ENCODE results near the gene HIRA. TPM values are rescaled to one million over a fixed set of nuclear protein-coding genes. Genes with fewer than 3 reads are reported as not detected.

HIRA gene
- total RNA-seq, 2 donors from 2014 or later, result 15.3 to 21.8 TPM

DNA sequence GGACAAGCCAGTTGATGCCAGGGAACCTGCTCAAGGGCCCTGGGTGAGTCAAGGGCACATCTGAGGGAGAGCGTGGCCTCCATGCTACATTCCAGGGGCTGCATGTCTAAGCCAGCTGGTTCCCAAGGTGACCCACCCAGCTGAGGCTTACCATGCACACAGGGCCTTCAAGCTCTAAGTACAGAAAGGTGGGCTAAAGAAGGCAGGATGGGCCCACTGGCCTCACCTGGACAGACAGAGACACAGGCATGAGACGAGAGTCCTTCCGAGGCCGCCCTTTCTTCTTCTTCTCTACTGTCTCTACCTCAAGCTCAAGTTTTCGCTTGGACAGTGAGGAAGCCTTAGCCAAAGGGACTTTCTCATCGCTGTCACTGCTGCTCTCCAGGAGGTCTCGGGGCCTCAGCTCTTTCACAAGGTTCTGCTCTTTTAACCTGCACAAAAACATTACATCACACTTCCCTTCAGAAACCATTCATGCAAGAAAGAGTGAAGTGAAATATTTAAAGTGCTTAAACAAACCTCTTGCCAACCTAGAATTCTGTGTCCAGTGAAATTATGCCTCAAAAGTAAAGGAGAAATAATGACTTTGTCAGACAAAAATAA lies 69.9 kb downstream of the HIRA start:
- Histone ChIP-seq H3K27ac (no peak overlapping the region), H3K4me1 (replicated peaks) (no peaks in the 10 kb centered on the region), H3K4me3 (no peak overlapping the region), H3K9me3 (no peaks in the 10 kb centered on the region), H3K27me3 (replicated peaks; ENCODE audit: insufficient read depth) (no peaks in the 10 kb centered on the region), H3K36me3 (peaks cover 0 to 4% of the 10 kb centered on the region in 2 donors)
- WGBS, result 90% methylated on average over 7 of the region's 7 CpGs
- intact Hi-C loops (cut with DNase I), result no loop called here
- DNase-seq (ENCODE audit: low spot score), result no peak
- no peak for TF ChIP-seq POLR2AphosphoS5 (IDR thresholded peaks at IDR 0.05)
- TF ChIP-seq POLR2A (IDR thresholded peaks at IDR 0.05), result no peak
- TF ChIP-seq, protein P1, sequence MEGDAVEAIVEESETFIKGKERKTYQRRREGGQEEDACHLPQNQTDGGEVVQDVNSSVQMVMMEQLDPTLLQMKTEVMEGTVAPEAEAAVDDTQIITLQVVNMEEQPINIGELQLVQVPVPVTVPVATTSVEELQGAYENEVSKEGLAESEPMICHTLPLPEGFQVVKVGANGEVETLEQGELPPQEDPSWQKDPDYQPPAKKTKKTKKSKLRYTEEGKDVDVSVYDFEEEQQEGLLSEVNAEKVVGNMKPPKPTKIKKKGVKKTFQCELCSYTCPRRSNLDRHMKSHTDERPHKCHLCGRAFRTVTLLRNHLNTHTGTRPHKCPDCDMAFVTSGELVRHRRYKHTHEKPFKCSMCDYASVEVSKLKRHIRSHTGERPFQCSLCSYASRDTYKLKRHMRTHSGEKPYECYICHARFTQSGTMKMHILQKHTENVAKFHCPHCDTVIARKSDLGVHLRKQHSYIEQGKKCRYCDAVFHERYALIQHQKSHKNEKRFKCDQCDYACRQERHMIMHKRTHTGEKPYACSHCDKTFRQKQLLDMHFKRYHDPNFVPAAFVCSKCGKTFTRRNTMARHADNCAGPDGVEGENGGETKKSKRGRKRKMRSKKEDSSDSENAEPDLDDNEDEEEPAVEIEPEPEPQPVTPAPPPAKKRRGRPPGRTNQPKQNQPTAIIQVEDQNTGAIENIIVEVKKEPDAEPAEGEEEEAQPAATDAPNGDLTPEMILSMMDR (IDR thresholded peaks at IDR 0.05), result no peak

DNA sequence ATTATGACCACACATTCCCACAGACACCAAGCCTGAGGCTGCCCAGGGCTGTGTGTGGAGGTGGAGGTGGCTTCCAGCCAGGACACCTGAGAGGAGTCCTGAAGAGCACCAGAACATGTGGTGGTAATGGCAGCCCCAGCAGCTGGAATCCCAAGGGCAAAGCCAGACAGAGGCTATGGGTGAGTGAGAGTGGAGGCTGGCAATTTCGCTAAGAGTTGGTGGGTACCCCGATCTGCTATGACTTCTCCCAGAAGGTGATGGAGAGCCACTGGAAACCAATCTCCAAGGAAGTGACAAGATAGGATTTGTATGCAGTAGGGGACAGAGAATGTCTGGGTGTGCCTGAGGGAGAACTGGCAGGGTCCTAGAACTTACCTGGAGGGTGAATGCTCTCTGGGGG lies 70.7 kb downstream of the HIRA start:
- Histone ChIP-seq H3K4me1 (replicated peaks) (no peaks in the 10 kb centered on the region), H3K4me3 (no peak overlapping the region), H3K27me3 (replicated peaks; ENCODE audit: insufficient read depth) (no peaks in the 10 kb centered on the region), H3K27ac (no peak overlapping the region), H3K9me3 (no peaks in the 10 kb centered on the region), H3K36me3 (peaks cover 0 to 4% of the 10 kb centered on the region in 2 donors)
- no peak for DNase-seq (ENCODE audit: low spot score)
- intact Hi-C loops (cut with DNase I), result no loop called here
- 100% methylated on average over 2 of the region's 2 CpGs for WGBS
- TF ChIP-seq, protein P1 (IDR thresholded peaks at IDR 0.05), result no peak

DNA sequence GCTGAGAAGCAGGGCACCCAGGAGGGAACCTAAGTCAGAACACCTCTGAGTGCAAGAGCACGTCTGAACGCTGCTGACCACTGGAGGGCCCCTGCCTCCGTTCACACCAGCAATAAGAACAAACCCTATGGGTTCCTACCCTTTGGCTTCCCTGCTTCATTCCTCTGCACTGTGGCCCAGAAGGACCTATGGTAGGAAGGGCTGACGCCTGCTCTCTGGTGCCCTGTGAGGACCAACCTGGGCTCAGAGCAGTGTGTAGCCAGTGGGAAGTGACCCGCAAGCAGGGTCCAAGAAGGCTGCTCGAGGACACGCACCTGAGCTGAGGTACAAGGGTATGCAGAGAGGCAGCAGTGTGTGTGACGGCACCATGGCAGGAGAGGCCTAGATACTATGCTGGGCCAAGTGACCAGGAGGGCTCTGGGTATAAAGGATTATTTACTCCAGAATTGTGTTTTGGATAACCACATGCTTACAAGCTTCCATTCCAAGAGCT lies 71.2 kb downstream of the HIRA start:
- no peak overlapping the region for H3K27ac ChIP-seq
- no peak overlapping the region for H3K4me3 ChIP-seq
- no peaks in the 10 kb centered on the region for H3K9me3 ChIP-seq
- H3K36me3 ChIP-seq, result peaks cover 0 to 4% of the 10 kb centered on the region in 2 donors
- no peaks in the 10 kb centered on the region for H3K27me3 ChIP-seq (replicated peaks; ENCODE audit: insufficient read depth)
- H3K4me1 ChIP-seq (replicated peaks), result no peaks in the 10 kb centered on the region
- intact Hi-C loops (cut with DNase I), result no loop called here
- WGBS, result 91% methylated on average over 8 of the region's 8 CpGs
- no peak for DNase-seq (ENCODE audit: low spot score)
- TF ChIP-seq POLR2AphosphoS5 (IDR thresholded peaks at IDR 0.05), result no peak
- TF ChIP-seq POLR2A (IDR thresholded peaks at IDR 0.05), result no peak
- TF ChIP-seq, protein P1 (IDR thresholded peaks at IDR 0.05), result no peak

DNA sequence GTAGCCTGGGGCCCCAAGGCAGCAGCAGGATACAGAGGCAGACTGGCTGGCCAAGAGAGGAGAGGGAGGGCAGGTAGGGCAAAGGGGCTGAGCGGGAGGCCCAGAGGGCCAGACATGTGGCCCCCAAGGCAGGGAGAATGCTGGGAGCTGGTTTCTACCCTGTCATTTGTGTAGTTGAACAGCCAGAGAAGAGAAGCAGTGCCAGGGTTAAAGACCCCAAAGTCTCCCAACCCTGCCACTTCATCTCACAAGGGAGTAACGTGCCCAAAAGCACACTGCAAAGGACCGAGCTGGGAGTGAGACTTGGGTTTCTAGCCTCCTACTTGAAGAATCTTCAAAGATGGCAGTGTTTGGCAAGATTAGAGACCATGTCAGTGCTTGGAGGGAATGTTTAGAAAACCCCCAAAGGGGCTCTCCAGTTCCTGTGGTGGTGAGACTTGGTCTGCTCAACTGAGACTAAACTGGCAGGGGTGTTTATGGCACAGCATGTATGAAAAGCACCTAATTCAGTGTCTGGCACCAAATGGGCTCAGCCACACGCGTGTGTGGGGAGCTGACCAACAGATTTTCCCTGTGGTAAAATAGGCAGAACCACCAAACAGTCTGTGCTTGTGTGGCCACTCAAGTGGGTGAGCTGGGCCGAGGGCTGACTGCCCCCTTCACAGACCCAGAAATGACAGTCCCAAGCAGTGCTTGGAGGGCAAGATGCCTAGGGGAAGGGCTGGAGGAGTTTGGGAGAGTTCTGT lies 71.8 kb downstream of the HIRA start:
- Histone ChIP-seq H3K27ac (no peak overlapping the region), H3K27me3 (replicated peaks; ENCODE audit: insufficient read depth) (no peaks in the 10 kb centered on the region), H3K9me3 (no peaks in the 10 kb centered on the region), H3K4me1 (replicated peaks) (no peaks in the 10 kb centered on the region), H3K4me3 (no peak overlapping the region), H3K36me3 (peaks cover 0 to 4% of the 10 kb centered on the region in 2 donors)
- 95% methylated on average over 6 of the region's 6 CpGs for WGBS
- TF ChIP-seq POLR2AphosphoS5 (IDR thresholded peaks at IDR 0.05), result no peak
- TF ChIP-seq, protein P1 (IDR thresholded peaks at IDR 0.05), result no peak
- intact Hi-C loops (cut with DNase I), result no loop called here
- no peak for DNase-seq (ENCODE audit: low spot score)

All from prostate gland (tissue), 2 donors.